ENCODE measurements around the gene CCDC17.
"Not testable (repeated sequence)": the region's sequence is repeated elsewhere in the genome, so short reads cannot be mapped to it uniquely, and the experiment has no call there.

Gene CCDC17

GRCh38 chr1:45622524-45623394, 1.1 kb downstream of the CCDC17 start:
- DNase-seq (ENCODE audit: low read depth in 2 of 2, low spot score in 1 of 2), result no peak

DNA sequence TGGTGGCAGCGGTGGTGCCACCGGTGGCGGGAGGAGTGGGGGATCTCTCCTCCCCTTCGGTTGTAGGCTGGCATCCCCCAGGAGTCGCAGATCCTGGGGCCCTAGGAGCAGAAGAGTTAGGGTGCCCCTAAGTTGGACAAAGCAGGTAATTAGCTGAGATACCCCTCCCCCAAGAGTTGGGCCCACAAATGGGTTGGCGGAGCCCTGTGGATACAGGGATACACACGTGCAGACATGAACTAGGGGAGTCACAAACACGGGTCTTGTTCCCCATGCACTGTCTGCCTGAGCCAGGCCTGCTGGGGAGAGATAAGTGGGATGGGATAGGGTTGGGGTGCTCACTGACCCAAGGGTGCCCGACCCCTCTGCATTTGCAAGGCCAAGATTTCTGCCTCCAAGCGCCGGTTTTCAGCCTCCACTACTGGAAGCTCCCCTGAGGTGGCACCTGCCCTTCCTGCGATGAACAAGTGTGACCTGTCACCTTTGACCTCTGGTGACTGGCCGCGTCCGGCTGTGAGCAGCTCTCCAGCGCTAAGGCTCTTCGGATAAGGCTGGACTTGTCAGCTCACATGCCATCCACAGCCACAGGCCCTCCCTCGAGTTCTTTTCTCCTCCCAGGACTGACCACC, 1.8 kb downstream of the CCDC17 start:
- no peak for DNase-seq (ENCODE audit: low read depth in 2 of 2, low spot score in 1 of 2)

DNA sequence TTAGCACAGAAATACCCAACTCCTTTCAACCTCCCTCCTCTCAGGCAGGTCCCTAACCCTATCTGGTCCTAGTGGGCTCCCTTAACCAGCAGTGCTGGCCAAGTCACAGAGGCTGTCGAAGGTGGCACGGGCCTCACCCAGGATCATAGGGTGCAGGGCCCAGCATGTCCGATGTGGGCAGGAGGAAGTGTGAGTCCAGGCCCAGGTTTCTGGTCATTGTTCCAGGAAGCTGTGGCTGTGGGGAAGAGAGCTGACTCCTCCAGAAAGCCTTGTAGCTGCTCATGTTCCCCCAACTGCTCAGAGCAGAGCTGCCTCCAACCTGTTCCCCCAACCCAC, 2.4 kb downstream of the CCDC17 start:
- DNase-seq (ENCODE audit: low read depth in 2 of 2, low spot score in 1 of 2), result no peak

GRCh38 chr1:45620588-45621500, 3.0 kb downstream of the CCDC17 start:
- DNase-seq (ENCODE audit: low read depth in 2 of 2, low spot score in 1 of 2), result no peak

DNA sequence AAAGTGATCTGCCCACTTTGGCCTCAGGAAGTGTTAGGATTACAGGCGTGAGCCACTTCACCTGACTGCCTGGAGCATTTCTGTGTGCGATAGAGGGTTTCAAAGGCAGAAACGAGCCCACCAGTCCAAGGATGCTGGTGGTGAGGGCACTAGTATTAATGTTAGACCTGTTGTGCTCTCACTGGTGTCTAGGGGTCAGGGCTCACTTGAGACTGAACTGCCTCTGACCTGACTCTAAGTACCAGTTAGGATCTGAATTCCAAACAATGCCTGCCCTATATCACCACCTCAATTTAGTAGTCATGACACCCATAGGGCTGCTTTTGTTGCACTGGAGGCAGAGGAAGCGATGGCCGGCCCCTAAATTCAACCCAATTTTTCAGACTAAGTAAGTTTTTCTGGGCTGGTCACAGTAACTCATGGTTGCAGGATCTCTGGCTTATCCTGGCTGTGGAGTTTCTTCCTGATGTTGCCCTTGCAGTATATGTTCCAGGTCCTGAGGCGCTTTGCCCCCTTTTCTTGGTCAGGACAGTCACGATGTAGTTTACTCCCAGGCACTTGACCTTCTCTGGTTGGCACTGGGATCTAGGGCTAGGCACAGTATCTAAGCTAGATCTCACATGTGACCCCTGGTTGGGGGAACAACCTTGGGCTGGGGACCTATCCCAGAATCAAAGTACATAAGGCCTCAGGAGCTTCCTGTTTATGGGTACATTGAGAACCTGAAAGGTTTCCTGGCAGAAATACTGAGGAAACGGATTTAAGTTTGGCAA, 4.5 kb downstream of the CCDC17 start:
- DNase-seq (ENCODE audit: low read depth in 2 of 2, low spot score in 1 of 2), result no peak

GRCh38 chr1:45617618-45618017, 6.2 kb downstream of the CCDC17 start:
- no peak for DNase-seq (ENCODE audit: low read depth in 2 of 2, low spot score in 1 of 2)

DNA sequence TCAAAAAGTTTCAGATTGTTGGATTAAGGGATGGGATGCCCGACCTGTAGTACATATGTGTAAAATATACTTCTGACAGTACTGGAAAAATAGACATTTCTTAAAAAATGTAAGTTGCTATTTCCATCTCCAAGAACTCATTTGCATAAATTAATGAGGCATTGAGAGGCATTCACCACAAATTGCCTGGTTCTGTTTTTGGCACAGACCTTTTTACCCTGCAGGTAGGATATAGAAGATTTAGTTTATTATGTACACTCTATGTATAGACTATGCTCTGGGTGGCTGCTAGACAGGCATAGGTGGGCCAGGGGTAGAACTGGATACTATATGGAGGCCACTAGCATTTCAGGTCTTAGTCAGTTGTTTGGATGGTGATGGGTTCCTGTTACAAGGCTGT, 8.0 kb downstream of the CCDC17 start:
- DNase-seq (ENCODE audit: low read depth in 2 of 2, low spot score in 1 of 2), result no peak

- DNase-seq (ENCODE audit: low read depth in 2 of 2, low spot score in 1 of 2), result no peak
Observed at GRCh38 chr1:45612941-45613579, 10.8 kb downstream of the CCDC17 start.

DNA sequence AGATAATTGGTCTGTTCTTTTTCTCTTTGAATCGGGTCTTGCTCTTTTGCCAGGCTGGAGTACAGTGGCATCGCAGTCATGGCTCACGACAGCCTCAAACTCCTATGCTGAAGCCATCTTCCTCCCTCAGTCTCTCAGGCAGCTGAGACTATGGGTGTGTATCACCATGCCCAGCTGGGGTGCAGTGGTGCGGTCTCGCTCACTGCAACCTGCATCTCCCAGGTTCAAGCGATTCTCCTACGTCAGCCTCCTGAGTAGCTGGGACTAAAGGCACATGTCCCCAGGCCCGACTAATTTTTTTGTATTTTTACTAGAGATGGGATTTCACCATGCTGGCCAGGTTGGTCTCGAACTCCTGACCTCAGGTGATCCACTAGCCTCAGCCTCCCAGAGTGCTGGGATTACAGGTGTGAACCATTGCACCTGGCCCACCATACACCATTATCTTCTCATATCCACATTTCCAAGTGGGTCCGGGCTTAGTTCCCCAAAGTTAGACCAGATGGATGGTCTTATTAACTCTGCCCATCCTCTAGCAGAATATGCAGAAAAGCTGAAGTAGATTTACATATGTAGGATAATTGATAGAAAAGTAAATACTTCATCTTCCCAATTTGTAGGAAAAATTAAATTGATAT, 13.1 kb downstream of the CCDC17 start:
- no peak for DNase-seq (ENCODE audit: low read depth in 2 of 2, low spot score in 1 of 2)

DNA sequence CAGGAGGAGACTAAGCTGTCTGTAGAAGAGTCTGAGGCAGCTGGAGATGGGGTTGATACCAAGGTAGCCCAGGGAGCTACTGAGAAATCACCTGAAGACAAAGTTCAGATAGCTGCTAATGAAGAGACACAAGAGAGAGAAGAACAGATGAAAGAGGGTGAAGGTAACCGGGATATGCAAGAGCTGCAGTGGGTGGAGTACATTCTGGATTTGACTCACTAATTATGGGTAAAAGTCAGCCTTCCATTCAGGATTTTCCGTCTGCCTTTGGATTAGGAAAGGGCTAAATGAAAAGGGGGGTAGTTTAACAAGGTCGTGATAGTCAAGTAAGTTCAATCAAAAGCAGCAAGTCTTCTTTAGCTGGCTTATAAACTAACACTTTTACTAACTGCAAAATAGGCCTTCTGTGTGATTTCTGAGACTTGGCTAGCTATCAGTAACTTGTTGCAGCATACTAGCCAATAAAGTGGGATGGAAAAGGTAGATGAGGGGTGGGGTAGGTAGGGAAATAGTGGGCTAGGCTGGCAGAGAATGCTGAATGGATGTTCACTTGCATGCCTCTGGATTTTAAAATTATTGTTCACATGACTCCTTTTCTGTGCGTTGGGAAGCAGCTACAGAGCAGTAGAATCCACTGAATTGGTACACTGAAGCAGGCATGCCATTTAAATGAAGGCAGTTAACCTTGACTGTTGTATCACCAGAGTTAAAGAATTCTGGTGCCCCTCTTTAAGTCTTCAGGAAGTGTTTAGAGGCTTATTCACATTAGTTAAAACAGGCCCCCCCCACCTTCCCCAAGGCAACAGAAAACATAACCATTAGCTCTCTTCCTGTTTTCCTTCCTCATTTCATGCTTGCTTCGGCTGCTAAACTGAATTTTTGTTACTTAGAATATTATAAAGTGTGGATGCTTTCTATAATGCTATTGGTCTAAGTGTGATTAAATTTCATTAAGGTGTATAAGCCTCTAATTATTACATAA, 15.4 kb downstream of the CCDC17 start:
- no peak for DNase-seq (ENCODE audit: low read depth in 2 of 2, low spot score in 1 of 2)

DNA sequence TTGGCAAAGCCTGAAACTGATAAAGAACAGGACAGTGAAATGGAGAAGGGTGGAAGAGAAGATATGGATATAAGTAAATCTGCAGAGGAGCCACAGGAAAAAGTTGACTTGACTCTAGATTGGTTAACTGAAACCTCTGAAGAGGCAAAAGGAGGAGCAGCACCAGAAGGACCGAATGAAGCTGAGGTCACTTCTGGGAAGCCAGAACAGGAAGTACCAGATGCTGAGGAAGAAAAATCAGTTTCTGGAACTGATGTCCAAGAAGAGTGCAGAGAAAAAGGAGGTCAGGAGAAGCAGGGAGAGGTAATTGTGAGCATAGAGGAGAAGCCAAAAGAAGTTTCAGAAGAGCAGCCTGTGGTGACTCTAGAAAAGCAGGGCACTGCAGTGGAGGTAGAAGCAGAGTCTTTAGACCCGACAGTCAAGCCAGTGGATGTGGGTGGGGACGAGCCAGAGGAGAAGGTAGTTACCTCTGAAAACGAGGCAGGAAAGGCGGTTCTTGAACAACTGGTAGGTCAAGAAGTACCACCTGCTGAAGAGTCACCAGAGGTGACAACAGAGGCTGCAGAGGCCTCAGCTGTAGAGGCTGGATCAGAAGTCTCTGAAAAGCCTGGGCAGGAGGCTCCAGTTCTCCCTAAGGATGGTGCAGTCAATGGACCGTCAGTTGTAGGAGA, 16.3 kb downstream of the CCDC17 start:
- no peak for DNase-seq (ENCODE audit: low read depth in 2 of 2, low spot score in 1 of 2)

- no peak for DNase-seq (ENCODE audit: low read depth in 2 of 2, low spot score in 1 of 2)
Observed at GRCh38 chr1:45604239-45604638, 19.6 kb downstream of the CCDC17 start.

GRCh38 chr1:45596765-45597164, 27.1 kb downstream of the CCDC17 start:
- DNase-seq (ENCODE audit: low read depth in 2 of 2, low spot score in 1 of 2), result not testable (repeated sequence)

DNA sequence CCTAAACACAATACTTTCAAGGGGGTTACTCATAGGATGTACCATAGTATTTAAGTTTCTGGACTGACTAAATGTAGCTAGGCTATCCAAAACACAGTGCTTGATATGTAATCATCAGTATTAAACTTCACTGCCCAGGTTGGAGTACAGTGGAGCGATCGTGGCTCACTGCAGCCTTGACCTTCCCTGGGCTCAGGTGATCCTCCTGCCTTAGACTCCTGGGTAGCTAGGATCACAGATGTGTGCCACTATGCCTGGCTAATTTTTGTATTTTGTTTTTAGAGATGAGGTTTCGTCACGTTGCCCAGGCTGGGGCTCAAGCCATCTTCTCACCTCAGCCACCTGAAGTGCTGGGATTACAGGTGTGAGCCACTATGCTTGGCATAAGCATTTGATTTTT, 29.4 kb downstream of the CCDC17 start:
- no peak for DNase-seq (ENCODE audit: low read depth in 2 of 2, low spot score in 1 of 2)

DNA sequence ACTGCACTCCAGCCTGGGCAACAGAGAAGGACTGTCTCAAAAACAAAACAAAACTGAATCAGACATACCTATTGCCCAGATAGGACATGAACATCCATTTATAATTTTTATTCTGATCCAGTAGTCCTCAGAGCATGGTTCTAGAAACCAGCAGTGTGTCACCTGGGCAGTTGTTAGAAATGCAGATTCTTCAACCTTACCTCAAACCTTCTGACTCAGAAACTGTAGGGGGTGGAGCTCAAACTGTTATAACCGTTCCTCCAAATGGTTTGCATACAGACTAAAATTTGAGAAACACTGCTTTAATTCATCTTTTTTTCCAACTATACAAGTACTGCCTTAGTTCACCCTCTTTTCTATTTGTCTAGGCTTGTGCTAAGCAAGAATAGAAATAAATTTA, 34.0 kb downstream of the CCDC17 start:
- DNase-seq (ENCODE audit: low read depth in 2 of 2, low spot score in 1 of 2), result no peak

- no peak for DNase-seq (ENCODE audit: low read depth in 2 of 2, low spot score in 1 of 2)
Observed at GRCh38 chr1:45586769-45587168, 37.1 kb downstream of the CCDC17 start.

GRCh38 chr1:45585496-45586075, 38.3 kb downstream of the CCDC17 start:
- DNase-seq (ENCODE audit: low read depth in 2 of 2, low spot score in 1 of 2), result no peak

- DNase-seq (ENCODE audit: low read depth in 2 of 2, low spot score in 1 of 2), result no peak
Observed at GRCh38 chr1:45585110-45585426, 38.8 kb downstream of the CCDC17 start.

All from stimulated activated CD8-positive, alpha-beta memory T cell treated with anti-CD3 and anti-CD28 coated beads, Interleukin-4, amount 100 ng/mL, for 4 hours (primary cell).